Activated CD8-positive, alpha-beta memory T cell treated with anti-CD3 and anti-CD28 coated beads, Interleukin-2, amount 50 U/mL, for 1 hour (primary cell): ENCODE data around the gene TMED5.
"Not testable (repeated sequence)": the region's sequence is repeated elsewhere in the genome, so short reads cannot be mapped to it uniquely, and the experiment has no call there.

Experiments used
- DNase-seq: peaks from one replicate; pipeline ENCODE4 v3.0.0-alpha.2; 2020; ENCODE audit errors: extremely low read depth

TMED5 gene

DNA sequence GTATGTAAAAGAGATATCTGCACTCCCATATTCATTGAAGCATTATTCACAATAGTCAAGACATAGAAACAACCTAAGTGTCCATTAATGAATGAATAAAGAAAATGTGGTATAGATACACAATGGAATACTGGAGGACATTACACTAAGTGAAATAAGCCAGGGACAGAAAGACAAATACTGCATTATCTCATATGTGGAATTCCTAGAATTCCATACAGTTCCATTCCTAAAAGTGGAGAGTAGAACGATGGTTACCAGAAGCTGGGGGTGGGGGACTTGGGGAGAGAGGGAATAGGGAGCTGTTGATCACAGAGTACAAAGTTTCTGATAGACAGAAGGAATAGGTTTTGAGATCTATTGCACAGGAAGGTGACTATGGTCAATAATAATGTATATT is 7.4 kb downstream of the TMED5 start:
- no peak for DNase-seq

DNA sequence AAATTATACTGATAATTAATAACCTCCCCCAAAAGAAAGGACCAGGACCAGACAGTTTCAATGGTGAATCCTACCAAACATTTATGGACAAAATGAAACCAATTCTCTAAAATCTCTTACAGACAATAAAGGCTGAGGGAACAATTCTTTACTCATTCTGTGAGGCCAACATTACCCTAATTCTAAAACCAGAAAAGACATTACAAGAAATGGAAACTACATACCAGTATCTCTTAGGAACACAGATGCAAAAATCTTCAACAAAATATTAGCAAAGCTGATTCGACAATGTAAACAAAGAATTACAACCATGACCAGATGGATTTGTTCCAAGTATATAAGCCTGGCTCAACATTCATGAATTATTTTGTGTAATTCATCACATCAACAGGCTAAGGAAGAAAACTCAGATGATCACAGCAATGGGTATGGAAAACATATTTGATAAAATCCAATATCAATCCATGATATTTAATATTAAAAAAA is 8.6 kb downstream of the TMED5 start:
- no peak for DNase-seq

DNA sequence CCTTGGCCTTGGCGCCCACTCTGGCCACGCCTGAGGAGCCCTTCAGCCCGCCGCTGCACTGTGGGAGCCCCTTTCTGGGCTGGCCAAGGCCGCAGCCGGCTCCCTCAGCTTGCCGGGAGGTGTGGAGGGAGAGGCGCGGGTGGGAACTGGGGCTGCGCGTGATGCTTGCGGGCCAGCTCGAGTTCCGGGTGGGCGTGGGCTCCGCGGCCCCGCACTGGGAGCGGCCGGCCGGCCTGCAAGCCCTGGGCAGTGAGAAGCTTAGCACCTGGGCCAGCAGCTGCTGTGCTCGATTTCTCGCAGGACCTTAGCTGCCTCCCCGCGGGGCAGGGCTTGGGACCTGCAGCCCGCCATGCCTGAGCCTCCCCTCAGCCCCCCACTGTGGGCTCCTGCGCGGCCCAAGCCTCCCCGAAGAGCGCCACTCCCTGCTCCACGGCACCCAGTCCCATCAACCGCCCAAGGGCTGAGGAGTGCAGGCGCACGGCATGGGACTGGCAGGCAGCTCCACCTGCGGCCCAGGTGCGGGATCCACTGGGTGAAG is 10.0 kb downstream of the TMED5 start:
- not testable (repeated sequence) for DNase-seq

DNA sequence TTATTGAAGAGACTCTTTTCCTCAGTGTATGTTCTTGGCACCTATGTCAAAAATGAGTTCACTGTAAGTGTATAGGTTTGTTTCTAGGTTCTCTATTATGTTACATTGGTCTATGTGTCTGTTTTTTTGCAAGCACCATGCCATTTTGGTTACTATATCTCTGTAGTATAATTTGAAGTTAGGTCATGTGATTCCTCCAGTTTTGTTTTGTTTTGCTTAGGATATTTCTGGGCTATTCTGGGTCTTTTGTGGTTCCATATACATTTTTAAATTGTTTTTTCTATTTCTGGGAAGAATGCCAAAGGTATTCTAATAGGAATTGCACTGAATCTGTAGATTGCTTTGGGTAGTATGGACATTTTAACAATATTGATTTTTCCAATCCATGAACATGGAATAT is 13.2 kb downstream of the TMED5 start:
- DNase-seq: no peak

DNA sequence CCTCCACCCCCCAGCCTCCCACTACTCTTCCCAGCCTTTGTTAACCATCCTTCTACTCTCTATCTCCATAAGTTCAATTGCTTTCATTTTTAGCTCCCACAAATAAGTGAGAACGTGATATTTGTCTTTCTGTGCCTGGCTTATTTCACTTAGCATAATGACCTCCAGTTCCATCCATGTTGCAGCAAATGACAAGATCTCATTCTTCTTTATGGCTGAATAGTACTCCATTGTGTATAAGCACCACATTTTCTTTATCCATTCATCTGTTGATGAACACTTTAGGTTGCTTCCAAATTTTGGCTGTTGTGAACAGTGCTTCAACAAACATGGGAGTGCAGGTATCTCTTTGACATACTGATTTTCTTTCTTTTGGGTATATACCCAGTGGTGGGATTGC is 14.3 kb downstream of the TMED5 start:
- DNase-seq: not testable (repeated sequence)

DNA sequence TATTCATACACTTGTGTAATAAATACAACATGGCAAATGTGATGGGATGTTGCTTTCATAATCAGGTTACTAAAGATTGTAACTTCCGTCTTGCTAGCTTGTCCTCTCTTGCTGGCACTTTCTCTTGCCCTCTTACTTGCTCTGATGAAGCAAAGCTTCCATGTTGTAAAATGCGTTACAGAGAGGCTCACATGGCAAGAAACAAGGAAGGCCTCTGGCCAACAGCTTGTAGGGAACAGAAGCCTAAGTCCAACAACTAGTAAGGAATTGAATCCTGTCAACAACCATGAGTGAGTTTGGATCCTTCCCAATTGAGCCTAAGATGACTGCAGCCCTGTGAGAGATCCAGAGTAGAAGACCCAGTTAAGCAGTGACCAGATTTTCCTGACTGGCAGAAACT is 15.4 kb downstream of the TMED5 start:
- DNase-seq: no peak

DNA sequence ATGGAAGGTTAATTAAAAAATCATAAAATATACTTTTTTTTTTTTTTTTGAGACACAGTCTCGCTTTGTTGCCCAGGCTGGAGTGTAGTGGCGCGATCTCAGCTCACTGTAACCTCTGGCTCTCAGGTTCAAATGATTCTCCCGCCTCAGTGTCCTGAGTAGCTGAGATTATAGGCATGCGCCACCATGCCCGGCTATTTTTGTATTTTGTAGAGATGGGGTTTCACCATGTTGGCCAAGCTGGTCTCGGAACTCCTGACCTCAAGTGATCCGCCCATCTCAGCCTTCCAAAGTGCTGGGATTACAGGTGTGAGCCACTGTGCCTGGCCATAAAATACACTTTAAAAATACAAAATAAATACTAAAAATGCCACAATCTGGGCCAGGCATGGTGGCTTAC is 16.9 kb downstream of the TMED5 start:
- not testable (repeated sequence) for DNase-seq

DNA sequence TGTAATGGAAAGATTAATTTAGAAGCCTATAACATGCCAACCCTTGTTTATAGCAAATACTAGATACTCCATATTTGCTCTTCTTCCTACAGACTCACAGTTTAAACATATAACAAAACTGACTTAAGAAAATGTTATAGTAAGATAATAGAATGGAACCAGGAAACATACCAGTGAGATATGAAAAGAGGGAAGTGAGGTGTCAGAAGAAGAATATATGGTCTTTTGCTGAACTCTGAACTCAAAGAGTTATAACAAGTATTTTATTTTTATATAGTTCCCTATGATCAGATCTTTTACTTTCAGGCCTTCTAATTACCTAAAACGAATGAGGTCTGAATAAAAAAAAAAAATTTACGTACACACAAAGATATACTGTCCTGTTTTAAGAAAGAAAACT is 20.9 kb downstream of the TMED5 start:
- DNase-seq: no peak

DNA sequence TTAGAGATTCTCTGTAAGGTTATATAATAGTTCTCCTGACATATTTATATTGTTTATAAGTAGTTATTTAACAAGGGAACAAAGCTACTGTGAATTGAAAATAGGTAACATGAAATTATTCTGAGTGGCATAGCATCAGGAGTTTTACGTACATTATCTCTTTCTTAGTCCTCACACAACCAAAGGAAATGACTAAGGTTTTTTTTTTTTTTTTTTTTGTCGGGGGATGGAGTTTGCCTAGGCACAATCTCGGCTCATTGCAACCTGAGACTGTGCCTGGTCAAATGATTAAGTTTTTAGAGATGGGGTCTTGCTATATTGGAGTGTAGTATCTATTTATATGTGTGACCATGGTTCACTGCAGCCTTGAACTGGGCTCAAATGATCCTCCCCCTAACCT is 24.9 kb downstream of the TMED5 start:
- DNase-seq: no peak

DNA sequence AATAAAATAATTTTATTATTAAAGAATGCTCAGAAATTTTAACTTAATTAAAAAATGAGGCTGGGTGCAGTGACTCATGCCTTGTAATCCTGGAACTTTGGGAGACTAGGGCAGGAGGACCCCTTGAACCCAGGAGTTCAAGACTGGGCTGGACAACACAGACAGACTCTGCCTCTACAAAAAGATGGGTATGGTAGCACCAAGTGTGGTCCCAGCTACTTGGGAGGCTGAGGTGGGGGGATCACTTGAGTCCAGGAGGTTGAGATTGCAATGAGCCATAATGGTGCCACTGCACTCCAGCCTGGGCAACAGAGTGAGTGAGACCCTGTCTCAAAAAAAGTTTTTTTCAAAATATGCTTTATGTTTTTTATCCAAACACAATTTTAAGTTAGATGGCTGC is 25.3 kb downstream of the TMED5 start:
- no peak for DNase-seq

DNA sequence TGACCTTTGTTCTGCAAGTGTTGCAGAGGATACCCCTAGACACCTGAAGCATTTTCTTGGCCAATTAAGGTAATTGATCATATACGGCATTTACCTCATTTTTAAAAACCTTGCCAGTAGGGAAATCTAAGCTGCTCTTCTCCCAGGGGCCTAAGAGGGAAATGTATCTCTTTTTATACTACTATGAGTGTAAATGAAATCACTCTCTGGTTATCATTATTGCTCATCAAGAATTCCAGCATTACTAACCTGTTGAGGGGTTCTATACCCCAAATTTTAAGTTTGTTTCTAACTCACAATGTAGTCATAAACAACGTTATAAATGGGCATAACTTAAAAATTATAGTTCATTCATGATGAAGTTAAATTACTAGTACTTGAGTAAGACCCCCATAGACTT is 27.4 kb downstream of the TMED5 start:
- DNase-seq: no peak

DNA sequence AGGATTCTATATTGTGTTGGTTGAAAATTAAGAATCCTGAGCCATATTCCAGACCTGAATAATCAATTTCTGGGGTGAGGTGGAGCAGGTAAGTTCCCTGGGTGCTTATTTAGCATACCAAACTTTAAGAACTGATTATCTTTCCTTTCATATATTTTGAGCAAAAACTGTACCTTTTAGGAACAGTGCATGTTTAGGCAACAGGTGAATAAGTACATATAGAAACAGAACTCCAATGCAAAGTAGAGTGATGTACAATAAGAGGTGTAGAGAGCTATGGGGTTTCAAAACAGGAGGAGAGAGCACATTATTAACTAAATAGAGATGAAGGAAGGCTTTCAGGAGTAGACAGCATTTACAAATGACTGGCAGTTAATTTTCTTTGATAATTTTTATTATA is 28.7 kb downstream of the TMED5 start:
- no peak for DNase-seq

DNA sequence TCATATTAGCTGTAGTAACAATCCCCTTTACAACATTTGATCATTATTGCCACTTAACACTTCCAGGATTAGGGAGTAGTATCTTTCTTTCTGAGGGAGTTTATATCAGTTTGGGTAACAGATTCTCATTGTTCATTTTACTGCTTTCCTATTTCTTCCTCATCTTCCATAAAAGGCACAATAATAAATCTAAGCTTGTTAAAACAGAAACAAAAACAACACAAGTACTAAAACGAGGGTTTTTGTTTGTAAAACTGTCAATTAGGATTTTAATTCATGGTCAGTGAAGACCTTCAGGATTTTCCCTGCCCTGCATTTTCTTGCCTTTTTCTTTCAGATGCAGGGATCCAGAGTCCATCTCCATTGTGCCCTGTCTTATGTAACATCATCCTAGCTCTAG is 29.5 kb downstream of the TMED5 start:
- DNase-seq: no peak

DNA sequence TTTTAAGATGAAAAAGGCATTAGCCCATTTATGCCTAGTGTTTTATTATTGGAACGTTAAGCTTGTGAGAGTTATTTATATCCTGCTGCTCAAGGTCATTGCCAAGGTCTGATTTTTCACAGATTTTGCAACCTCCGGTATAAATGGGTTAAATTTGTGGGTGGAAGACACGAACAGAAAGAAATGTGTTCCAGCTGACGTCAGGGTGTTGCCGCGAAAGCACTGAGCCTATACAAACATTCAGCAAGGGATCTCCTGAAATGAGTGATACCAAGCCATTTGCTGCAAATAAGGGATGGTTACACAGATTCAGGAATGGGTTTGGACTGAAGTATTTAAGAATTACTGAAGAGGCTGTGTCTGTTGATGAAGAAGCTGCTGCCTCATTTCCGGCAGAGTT is 32.2 kb downstream of the TMED5 start:
- no peak for DNase-seq

DNA sequence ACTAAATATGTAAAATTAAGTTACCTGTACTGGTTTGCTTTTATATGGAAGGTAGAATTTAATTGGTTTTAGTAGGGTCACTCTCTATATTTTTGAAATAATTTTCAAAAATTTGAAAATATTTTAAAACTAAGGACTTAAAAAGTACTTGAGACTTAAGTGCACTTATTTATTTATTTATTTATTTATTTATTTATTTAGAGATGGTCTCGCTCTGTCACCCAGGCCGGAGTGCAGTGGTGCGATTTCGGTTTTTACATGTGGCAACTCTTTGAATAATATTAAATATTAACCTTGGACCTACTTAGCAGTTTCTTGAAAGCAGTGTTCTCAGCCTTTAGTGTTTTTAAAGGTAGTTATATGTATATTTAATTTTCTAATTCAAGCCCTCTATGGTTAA is 36.4 kb downstream of the TMED5 start:
- no peak for DNase-seq

DNA sequence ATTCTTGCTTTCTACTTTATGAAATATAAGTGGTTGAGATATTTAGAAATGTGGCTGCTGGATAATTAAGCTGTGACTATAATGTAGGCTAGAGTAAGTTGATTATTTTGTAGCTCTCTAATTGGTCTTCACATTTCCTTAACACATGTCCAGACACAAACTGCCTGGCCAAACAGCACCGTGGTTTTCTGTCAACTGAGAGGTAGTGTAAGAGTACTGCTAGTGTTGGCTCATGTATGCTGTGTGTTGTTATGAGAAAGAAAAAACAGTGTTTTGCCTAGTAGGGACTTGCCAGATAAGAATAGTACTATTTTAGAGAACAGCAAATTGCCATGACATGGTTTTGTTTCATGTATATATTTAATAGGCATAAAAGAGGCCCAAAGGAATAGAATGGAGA is 37.1 kb downstream of the TMED5 start:
- DNase-seq: no peak

DNA sequence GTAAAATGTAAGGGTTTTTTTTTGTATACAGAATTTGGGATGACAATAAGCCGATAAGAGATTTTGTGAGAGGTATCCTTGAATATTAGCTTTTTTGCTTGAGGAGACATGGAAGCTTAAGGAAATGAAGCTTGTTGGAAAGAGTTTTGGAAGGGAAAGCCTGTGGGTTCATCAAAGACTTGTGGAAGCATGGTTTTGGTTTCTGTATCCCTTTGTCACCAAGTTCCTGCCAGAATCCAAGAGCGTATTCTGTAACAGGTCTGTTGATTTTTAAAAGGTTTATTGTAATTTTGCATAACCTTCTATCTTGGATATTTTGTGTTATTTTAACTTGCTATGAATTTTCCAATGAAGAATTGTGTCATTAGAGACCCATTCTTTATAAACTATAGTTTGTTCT is 38.1 kb downstream of the TMED5 start:
- no peak for DNase-seq

DNA sequence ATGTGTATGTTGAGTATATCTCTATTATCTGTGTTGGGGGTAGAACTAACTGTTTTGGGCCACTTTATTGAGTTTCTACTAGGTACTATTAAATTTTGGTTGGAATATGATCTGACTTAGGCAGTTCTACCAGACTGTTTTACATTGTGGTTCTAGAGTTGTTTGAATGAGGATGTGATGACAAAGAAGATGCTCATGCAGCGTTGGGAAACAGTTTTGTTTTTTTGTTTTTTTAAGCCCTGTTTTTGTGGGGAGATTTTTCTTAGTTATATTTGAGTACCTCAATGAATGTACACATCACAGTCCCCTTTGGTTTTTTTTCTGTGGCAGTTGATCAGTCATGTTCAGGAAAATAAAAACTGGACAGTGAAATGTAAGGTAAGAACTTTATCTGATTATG is 40.1 kb downstream of the TMED5 start:
- no peak for DNase-seq

DNA sequence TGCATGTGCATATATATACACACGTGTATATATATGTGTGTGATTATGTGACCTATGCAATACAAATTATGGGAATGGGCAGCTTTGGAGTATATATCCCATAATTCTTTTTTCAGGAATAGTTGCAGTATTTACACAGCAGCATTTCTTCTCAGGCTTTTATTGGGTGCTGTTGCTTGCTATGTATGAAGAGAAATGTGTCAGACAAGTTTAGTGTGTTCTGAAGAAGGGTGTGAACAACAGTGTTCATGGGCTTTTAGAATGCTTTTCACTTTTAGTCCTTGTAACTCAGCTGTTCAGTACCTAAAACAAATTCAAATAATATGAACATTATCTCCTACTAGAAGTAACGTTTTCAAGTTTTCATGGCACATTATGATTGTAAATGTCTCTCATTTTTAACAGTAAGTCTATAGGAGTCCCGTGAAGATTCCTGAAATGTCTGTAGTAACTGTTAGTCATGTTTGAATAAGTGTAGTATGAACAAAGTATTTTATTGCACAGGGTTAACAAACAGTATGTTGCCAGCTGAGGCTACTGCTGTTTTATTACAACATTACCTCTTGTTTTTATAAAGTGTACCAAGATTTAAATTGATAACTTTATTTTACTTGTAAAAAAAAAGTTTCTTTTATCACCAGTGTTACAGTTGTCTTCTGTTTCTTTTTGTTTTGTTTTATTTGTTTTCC is 42.5 kb downstream of the TMED5 start:
- no peak for DNase-seq

DNA sequence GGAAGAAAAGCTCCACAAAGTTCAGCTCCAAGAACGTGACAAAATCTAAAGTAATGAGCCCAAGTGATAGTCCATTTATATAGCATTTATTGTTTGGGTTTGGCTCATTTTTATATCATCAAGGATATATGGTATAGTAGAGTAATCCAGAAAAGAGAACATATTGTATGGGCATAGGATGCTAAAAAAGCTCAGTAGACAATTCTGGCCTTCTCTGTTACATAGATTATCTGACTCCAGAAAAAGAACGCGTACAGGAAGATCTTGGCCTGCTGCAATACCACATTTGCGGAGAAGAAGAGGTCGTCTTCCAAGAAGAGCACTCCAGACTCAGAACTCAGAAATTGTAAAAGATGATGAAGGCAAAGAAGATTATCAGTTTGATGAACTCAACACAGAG is 43.8 kb downstream of the TMED5 start:
- DNase-seq: no peak

DNA sequence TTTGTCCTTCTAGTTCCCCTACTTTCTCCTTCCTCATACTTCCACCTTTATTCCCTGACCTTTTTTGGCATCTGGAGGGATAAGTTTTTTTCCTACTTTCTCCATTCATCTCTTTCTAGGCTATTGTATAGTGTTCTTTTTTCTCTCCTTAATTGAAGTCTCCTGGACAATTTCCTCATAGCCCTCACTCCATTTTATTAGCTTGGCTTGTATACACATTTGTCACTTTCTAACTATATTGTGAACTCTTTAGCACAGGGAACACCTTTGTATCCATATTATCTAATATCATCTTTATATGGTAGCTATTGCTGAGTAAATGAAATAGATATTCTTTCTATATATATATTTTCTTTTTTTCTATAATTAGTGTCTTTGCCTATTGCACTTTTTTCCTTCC is 47.6 kb downstream of the TMED5 start:
- no peak for DNase-seq

DNA sequence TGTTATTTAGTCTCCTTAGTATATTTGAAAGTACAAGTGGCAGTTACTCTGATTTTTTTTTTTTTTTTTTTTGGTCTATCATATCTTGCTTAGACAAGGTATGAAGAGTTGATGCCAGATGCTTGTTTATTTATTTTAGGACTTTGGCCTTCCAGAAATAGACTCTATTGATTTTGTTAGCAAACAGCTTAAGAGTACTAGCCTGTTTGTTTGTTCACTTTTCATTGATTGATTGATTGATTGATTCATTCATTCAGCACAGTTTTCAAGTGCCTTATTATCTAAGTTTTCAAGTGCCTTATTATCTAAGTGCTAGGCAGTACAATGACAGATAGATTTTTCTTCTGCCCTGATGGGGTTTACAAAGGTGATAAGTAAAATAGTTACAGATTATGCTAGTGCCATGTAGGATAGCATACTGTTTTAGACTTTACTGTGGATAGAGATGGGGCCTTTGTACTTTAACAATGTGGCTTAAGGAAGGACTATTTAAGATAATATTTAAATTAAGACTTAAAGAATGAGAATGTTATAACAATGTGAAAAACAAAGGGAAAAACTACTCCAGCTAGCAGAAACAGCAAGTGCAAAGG is 50.6 kb downstream of the TMED5 start:
- no peak for DNase-seq

DNA sequence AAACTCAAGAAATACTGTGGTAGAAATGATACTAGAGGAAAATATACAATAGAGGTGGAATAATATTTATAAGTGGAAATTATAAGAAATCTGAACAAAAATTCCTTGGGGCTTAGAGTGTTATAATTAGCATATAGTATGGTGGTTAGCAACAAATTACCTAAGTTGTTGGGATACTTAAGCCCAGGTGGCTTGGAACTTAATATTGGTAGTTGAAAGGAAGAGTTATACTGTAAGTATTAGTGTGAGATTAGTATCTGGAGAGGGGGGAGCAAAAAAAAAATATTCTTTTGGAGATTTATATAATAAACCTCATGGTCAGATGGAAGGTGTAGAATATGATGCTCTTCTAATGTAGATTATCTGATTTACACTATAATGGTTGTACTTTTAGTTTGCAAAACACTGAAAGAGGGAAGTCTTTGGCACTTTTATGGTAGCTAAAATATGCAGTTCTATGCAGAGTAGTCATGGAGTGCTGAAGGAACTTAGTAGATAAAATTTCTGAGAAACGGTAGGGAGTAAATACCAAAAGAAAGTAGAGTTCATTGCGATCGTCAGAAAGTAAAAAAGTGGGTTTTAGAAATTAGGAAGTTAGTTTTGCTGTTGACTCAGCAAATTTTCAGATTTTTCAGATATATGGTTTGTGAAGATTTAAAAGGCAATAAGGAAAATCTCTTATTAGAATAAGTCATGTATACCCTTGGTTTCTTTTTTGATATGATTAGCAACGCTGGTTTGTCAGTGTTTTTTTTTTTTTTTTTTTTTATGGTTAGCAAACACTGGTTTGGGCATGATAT is 55.5 kb downstream of the TMED5 start:
- no peak for DNase-seq
